C4-2B (cell line): ENCODE results near the gene ARID3C.

Source experiments
- CTCF ChIP-seq: fragments of 450-650 bp; conservative IDR thresholded peaks from 2 replicates; pipeline ENCODE4 v1.5.1; 2017; ENCODE audit warnings: mild to moderate bottlenecking
- ZFX ChIP-seq: fragments of 450-650 bp; IDR thresholded peaks from 2 replicates; pipeline ENCODE4 v1.6.1; 2017

GRCh38 chr9:34650816-34651215 is 21.9 kb upstream of the ARID3C start:
- TF ChIP-seq CTCF (no peak), ZFX (no peak)
